Left renal pelvis (tissue), 4 donors: ENCODE data around the gene UBAC1. TPM values are rescaled to one million over a fixed set of nuclear protein-coding genes. Genes with fewer than 3 reads are reported as not detected.

ENCODE experiments used
- DNase-seq, 4 donors: peaks; one replicate each; pipeline ENCODE4 v3.0.0-alpha.2; 2013; ENCODE audit warnings: low read depth in 4 of 4, low spot score in 3 of 4
- polyA plus RNA-seq, 4 donors: library from polyadenylated mRNA; unstranded; fragments of 120-200 nt; gene quantifications; one replicate each; pipeline ENCODE4 v1.2.1, GENCODE V29; 2013; ENCODE audit not compliant: insufficient read length in 4 of 4

UBAC1 gene
- polyA plus RNA-seq, 4 donors = 27.3 to 36.1 (median 31.4) TPM

- no peak for DNase-seq
Observed at GRCh38 chr9:135887585-135888050, 73.6 kb downstream of the UBAC1 start.

DNA sequence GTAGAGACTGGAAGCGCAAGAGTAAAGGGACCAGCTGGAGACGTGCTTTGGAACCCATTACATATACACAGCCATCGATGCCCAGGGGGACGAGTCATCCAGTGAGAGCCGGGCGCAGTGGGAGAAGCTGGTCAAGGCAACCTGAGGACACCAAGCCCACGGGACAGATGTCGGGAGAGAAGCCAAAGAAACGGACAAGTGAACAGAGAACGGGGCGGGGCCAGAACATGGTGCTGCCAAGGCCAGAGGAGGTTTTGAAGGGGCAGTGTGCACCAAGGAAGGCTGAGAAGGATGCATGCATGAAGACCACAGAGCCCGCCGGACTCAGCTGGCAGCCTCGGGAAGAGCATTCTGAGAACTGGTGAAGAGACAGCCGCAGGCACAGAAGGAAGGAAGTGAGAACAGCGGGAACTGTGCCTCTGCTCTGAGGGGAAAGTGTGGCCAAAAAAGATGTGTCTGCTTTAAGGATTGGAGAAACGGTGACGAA is 74.1 kb downstream of the UBAC1 start:
- no peak for DNase-seq

DNA sequence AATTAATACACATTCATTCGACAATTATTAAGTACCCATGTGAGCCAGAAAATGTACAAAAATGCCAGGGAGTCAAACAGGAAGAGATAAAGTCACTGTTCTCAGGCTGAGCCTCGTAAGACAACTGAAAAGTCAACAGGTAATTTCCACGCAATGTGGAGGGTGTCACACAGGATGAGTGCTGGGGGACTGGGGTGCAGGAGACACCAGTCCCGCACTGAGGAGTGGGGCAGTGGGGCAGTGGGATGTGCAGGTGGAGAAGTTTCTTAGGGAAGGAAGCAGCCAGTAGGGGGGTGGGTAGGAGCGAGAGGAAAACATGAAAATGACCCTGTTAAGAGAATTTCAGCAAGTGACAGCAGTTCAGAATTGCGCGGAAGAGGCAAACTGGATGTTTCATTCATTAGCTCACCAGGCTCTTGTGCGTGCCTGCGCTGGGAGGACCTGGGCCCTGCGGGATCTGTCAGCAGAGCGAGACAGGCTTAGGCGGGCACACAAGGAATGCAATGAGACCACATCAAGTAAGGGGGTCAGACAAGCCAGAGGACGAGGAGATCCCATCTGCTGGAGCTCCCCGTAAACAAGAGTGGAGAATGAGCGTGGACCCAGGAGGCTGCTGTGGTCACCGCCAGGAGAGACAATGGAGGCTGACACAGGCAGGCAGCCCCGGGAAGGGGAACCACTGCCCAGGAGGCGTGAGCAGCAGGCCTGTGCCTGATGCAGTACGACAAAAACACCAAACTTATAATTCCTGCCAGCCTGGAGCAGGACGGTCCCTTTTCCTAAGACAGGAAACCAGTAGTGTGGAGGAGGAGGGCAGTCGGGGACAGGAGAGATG is 74.8 kb downstream of the UBAC1 start:
- no peak for DNase-seq

- no peak for DNase-seq
Observed at GRCh38 chr9:135885100-135885853, 75.9 kb downstream of the UBAC1 start.

DNA sequence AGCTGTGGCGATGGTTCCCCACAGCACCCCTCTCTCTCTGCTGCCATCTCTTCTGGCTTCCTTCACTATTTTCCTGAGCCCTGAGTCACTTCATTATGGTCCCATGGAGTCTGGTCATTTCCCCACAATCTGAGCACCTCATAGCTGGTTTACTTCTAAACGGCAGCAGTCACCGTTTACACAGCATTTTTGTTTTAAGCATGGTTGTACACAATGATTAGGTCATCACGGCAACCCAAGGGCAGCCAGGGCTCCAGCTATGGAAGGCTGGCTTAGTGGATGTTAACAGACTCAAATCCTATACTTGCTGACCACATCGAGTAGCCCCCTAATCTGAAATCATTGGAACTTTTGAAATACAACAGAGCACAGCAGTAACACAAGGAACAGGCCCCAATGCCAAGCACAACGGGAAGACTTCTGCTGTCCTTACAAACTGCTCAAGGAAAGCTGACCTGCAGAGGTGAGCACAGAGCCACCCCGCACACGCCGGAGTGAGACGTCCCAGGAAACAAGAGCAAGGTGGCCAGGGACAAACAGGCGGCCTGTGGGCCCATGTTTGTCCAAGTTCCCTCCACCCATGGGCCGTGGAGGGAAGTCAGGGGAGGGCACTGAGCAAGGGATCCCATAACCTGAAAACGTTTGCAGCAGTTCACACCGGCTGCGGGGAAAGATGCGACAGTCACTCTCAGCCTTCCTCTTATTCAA is 76.7 kb downstream of the UBAC1 start:
- no peak for DNase-seq

DNA sequence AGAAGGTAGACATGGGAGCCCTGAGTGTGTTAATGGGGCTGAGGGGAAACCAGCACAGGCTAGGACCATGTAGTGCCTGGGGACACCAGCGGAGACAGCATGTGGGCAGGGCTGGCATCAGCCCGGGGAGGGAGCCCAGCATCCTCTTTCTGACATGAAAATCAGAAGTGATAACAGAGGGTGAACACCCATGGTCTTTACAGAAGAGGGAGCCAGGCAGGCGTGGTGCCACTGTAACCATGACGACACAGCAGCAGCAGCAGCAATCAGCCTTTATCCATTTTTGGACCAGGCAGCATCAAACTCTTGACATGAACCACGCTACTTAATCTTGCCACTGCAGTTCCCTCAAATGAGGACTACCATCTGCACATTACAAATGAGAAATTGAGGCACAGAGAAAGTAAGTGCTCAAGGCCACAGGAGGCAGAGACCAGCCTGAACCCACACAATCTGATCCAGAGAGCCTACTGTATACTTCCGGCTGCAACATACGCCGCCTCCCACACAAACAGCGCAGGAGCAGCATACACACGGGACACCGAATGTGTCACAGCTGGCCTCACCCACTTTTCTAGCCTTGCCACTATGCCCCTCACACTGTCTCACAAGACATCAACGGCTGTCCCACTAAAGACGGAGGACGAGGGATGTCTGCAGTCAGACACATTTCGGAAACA is 77.6 kb downstream of the UBAC1 start:
- DNase-seq = no peak

Other genes starting within 250 kb of the UBAC1 start
- gene CAMSAP1, start 53.8 kb downstream of the UBAC1 start, polyA plus RNA-seq = 10 to 100 TPM; 23.2 to 27.7 (median 24.5) TPM
- gene NACC2, start 133.9 kb upstream of the UBAC1 start, polyA plus RNA-seq = 1 to 10 TPM; 5.3 to 9.4 (median 7.4) TPM
- 10 to 100 TPM; 14.3 to 22.0 (median 15.2) TPM for gene TMEM250, start 157.5 kb upstream of the UBAC1 start, polyA plus RNA-seq
- not detected for gene LHX3, start 243.8 kb upstream of the UBAC1 start, polyA plus RNA-seq